ENCODE measurements around the gene AP5Z1. TPM values are rescaled to one million over a fixed set of nuclear protein-coding genes. Genes with fewer than 3 reads are reported as not detected.

AP5Z1 gene
- polyA plus RNA-seq, 1 donor = 18.9 TPM

Other genes with a start within 250 kb of the AP5Z1 start
- 19.1 TPM for gene FOXK1, start 93.3 kb upstream of the AP5Z1 start, polyA plus RNA-seq (ENCODE audit: insufficient read length)
- 0.18 TPM for gene PAPOLB, start 86.4 kb downstream of the AP5Z1 start, polyA plus RNA-seq (ENCODE audit: insufficient read length)
- 1.3 TPM for gene RADIL, start 108.1 kb downstream of the AP5Z1 start, polyA plus RNA-seq (ENCODE audit: insufficient read length)
- gene MMD2, start 183.6 kb downstream of the AP5Z1 start, polyA plus RNA-seq (ENCODE audit: insufficient read length) = not detected